Erythroblast (primary cell): ENCODE results near the gene ADSL.

Source experiments
- GATA1 ChIP-seq: IDR thresholded peaks from 2 replicates; pipeline ENCODE4 v1.6.1; 2011; ENCODE audit warnings: low read depth, mild to moderate bottlenecking, control low read depth, low read length, moderate library complexity
- POLR2A ChIP-seq: IDR thresholded peaks from 2 replicates; pipeline ENCODE4 v1.6.1; 2011; ENCODE audit warnings: mild to moderate bottlenecking, low read length

DNA sequence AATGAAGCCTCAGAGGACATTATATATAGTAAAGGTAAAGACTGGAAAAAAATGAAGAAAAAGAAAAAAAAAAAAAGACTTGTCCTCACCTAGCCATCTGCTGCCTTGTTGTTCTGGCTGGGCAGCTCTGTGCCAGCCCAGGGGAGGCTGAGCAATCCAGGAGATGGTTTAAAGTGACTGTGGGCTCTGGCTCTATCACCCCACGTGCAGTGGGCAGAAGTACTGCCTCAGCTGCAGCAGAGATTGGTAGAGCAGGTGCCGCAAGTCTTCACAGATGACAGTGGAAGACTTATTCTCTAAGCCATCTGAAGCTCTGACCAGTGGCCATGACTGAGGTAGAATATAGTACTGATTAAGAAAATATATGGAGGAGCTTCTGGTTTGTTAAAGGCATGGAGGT, 86.3 kb downstream of the ADSL start:
- TF ChIP-seq POLR2A = no peak
- no peak for TF ChIP-seq GATA1
